Natural killer cell (primary cell): ENCODE measurements around the gene GFRA1. TPM values are rescaled to one million over a fixed set of nuclear protein-coding genes. Genes with fewer than 3 reads are reported as not detected.

ENCODE experiments used
- ATAC-seq, 3 donors: fragments of 150-1000 bp in 2 of 3; fragments of 200-7000 bp in 1 of 3; cut with Tn5 transposase; 1 replicate in 1 of 3; 2 replicates in 2 of 3; pipeline ENCODE4 v1.10.0; 2021; ENCODE audit warnings: mild to moderate bottlenecking in 2 of 3, moderate library complexity in 2 of 3
- DNase-seq, 2 donors: peaks; one replicate each; pipeline versions ENCODE4 v3.0.0 to v3.0.0-alpha.2; 2013 to 2021; ENCODE audit warnings: mixed read lengths in 1 of 2
- H3K27ac ChIP-seq: one replicate; pipeline ENCODE4 v1.5.1; 2013; ENCODE audit warnings: mild to moderate bottlenecking, low read length
- H3K27me3 ChIP-seq: one replicate; pipeline ENCODE4 v1.6.1; 2013; ENCODE audit warnings: low read length; ENCODE audit not compliant: control insufficient read depth, insufficient read depth
- H3K36me3 ChIP-seq: one replicate; pipeline ENCODE4 v1.6.1; 2013; ENCODE audit warnings: low read length; ENCODE audit not compliant: control insufficient read depth, insufficient read depth
- H3K4me1 ChIP-seq: one replicate; pipeline ENCODE4 v1.6.1; 2013; ENCODE audit warnings: low read length; ENCODE audit not compliant: control insufficient read depth, insufficient read depth
- H3K4me3 ChIP-seq: one replicate; pipeline ENCODE4 v1.5.1; 2013; ENCODE audit warnings: low read length
- H3K9me3 ChIP-seq: one replicate; pipeline ENCODE4 v1.6.1; 2013; ENCODE audit warnings: low read length; ENCODE audit not compliant: control insufficient read depth, insufficient read depth
- H3K27ac Mint-ChIP-seq, 2 donors: one replicate each; pipeline ENCODE4 v1.8.0; 2022; ENCODE audit warnings: mild to moderate bottlenecking in 2 of 2, mixed read lengths in 2 of 2, moderate library complexity in 1 of 2
- H3K27me3 Mint-ChIP-seq, 2 donors: one replicate each; pipeline ENCODE4 v1.8.0; 2022; ENCODE audit warnings: low read depth in 2 of 2, mixed read lengths in 2 of 2
- H3K36me3 Mint-ChIP-seq: one replicate; pipeline ENCODE4 v1.8.0; 2022; ENCODE audit warnings: mixed read lengths
- H3K4me1 Mint-ChIP-seq, 2 donors: one replicate each; pipeline ENCODE4 v1.8.0; 2022; ENCODE audit warnings: mixed read lengths in 2 of 2
- H3K4me3 Mint-ChIP-seq: one replicate; pipeline ENCODE4 v1.8.0; 2022; ENCODE audit warnings: mild to moderate bottlenecking, moderate library complexity, mixed read lengths
- H3K9me3 Mint-ChIP-seq, 2 donors: one replicate each; pipeline ENCODE4 v1.8.0; 2022; ENCODE audit warnings: mixed read lengths in 2 of 2
- WGBS: methylation state at CpG from one replicate; pipeline ENCODE4 v1.1.7; 2013; ENCODE audit warnings: missing lambda C conversion rate; ENCODE audit not compliant: insufficient coverage; 5-methylcytosine and 5-hydroxymethylcytosine counted together
- intact Hi-C: fragments of 100-400 bp; cut with micrococcal nuclease; formaldehyde crosslinking; loops from one replicate; pipeline ENCODE4 v1.14.2; 2022
- total RNA-seq, 4 donors: library from RNA; stranded (reverse); fragments of 120-200 nt in 1 of 4; gene quantifications; one replicate each; pipeline versions ENCODE4 v1.2.3 to v1.2.4, GENCODE V29; 2013 to 2022
- TF ChIP-seq, protein P1 (sequence below): fragments of 200-600 bp; IDR thresholded peaks from one replicate; pipeline ENCODE4 v1.8.0; 2022; ENCODE audit warnings: antibody characterized with exemption

Gene GFRA1
- total RNA-seq, 3 donors from 2014 or later (not counting 1 experiment from before 2014, with no cell fraction given) = not detected

DNA sequence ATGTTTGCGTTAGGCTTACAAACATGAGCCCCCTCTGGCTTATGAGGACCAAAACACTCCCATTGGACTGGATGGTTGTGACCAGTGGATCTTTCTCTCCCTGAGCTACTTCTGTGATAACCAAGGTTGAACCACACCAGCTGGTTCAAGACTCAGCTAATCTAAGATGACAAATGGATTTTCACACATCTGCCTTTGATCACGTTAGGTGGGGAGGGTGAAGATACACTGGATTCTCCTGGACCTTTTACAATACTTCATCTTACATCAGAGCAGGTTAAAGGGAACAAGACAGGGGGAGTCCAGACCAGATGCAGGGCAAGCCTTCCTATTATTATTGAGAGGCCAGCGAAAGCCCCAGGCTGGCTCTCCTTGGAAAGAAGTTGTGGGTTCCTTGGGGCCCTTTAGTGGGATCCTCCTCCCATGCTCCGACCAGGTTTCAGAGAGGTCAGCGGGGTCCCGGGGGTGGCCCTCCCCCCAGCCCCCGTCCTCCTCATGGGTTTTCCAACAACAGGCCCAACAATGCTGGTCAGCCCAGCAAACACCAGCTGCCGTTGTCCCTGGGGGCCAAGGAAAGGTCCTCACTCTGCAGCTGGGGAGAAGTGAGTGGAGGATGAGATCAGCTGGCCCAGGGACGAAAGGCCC is 2.8 kb downstream of the GFRA1 start:
- 48% methylated on average over 8 of the region's 9 CpGs for WGBS
- peaks cover 14% of the 10 kb centered on the region for H3K27me3 ChIP-seq
- H3K36me3 ChIP-seq = no peaks in the 10 kb centered on the region

DNA sequence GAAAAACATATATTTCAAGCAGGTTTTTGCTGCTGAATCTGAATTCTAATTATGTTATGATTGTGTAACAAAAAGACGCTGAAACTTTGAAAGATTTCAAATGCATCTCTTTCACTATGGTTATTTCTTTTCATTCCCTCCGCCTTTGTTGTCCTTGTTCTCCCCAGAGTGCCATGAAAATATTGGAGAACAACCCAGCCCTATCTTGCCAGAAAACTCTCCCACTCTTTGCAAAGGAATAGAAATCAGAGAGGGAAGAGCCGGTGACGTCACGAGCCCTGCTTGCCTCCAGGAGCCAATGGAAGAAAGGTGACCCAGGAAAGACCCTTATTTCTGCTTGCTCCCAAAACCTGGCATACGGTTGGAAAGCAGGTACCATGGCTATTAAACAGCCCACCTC is 3.4 kb downstream of the GFRA1 start:
- no peaks in the 10 kb centered on the region for H3K36me3 ChIP-seq
- Mint-ChIP-seq H3K4me3 (no peak overlapping the region), H3K27ac (no peak overlapping the region), H3K27me3 (peaks cover 35% of the 10 kb centered on the region in 2 donors), H3K4me1 (peaks cover 0 to 13% of the 10 kb centered on the region in 2 donors), H3K9me3 (no peaks in the 10 kb centered on the region), H3K36me3 (no peaks in the 10 kb centered on the region)
- DNase-seq (no peak), ATAC-seq (no peak)
- no peak overlapping the region for H3K4me3 ChIP-seq
- peaks cover 12% of the 10 kb centered on the region for H3K27me3 ChIP-seq
- peaks cover 4% of the 10 kb centered on the region for H3K9me3 ChIP-seq
- intact Hi-C loops = no loop called here
- TF ChIP-seq, protein P1, sequence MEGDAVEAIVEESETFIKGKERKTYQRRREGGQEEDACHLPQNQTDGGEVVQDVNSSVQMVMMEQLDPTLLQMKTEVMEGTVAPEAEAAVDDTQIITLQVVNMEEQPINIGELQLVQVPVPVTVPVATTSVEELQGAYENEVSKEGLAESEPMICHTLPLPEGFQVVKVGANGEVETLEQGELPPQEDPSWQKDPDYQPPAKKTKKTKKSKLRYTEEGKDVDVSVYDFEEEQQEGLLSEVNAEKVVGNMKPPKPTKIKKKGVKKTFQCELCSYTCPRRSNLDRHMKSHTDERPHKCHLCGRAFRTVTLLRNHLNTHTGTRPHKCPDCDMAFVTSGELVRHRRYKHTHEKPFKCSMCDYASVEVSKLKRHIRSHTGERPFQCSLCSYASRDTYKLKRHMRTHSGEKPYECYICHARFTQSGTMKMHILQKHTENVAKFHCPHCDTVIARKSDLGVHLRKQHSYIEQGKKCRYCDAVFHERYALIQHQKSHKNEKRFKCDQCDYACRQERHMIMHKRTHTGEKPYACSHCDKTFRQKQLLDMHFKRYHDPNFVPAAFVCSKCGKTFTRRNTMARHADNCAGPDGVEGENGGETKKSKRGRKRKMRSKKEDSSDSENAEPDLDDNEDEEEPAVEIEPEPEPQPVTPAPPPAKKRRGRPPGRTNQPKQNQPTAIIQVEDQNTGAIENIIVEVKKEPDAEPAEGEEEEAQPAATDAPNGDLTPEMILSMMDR = no peak
- peaks cover 17% of the 10 kb centered on the region for H3K4me1 ChIP-seq
- no peak overlapping the region for H3K27ac ChIP-seq
- WGBS = 78% methylated on average over 5 of the region's 6 CpGs

More for the DNA sequence above, 2.8 kb downstream of the GFRA1 start:
- Mint-ChIP-seq H3K36me3 (no peaks in the 10 kb centered on the region), H3K9me3 (no peaks in the 10 kb centered on the region), H3K4me1 (peaks cover 0 to 13% of the 10 kb centered on the region in 2 donors), H3K27me3 (peaks cover 38 to 42% of the 10 kb centered on the region in 2 donors), H3K4me3 (no peak overlapping the region), H3K27ac (no peak overlapping the region)
- intact Hi-C loops = no loop called here
- Histone ChIP-seq H3K4me3 (no peak overlapping the region), H3K27ac (no peak overlapping the region), H3K9me3 (peaks cover 4% of the 10 kb centered on the region), H3K4me1 (peaks cover 17% of the 10 kb centered on the region)
- ATAC-seq (no peak), DNase-seq (no peak)
- TF ChIP-seq, protein P1 = no peak

DNA sequence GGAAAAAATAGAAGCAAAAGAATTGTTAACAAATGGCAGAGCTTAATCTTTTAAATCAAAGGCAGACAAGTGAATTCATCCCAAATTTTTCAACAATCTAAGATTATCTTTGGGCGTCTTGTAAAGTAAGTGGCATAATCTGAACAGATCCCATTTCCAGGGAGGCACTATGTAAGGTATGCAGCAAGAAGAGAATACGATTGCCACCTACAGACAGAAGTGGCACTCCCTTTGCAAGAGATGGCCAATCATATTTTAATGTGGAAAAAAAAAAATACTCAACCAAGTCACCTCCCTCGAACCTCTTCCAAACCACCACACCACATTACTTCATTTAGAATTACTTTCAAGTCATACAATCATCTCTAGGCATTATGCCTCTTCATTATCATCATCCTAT is 4.0 kb downstream of the GFRA1 start:
- peaks cover 29% of the 10 kb centered on the region in 2 donors for H3K27me3 Mint-ChIP-seq
- H3K27ac Mint-ChIP-seq = no peak overlapping the region
- peaks cover 17% of the 10 kb centered on the region for H3K4me1 ChIP-seq
- DNase-seq = no peak
- intact Hi-C loops = no loop called here
- no peak overlapping the region for H3K4me3 ChIP-seq
- H3K36me3 Mint-ChIP-seq = no peaks in the 10 kb centered on the region
- WGBS = 42% methylated on average over 3 of the region's 3 CpGs
- H3K27ac ChIP-seq = no peak overlapping the region
- H3K9me3 ChIP-seq = peaks cover 4% of the 10 kb centered on the region
- peaks cover 0 to 6% of the 10 kb centered on the region in 2 donors for H3K4me1 Mint-ChIP-seq
- peaks cover 12% of the 10 kb centered on the region for H3K27me3 ChIP-seq
- H3K4me3 Mint-ChIP-seq = no peak overlapping the region
- TF ChIP-seq, protein P1 = no peak
- ATAC-seq = no peak
- H3K9me3 Mint-ChIP-seq = no peaks in the 10 kb centered on the region
- no peaks in the 10 kb centered on the region for H3K36me3 ChIP-seq

DNA sequence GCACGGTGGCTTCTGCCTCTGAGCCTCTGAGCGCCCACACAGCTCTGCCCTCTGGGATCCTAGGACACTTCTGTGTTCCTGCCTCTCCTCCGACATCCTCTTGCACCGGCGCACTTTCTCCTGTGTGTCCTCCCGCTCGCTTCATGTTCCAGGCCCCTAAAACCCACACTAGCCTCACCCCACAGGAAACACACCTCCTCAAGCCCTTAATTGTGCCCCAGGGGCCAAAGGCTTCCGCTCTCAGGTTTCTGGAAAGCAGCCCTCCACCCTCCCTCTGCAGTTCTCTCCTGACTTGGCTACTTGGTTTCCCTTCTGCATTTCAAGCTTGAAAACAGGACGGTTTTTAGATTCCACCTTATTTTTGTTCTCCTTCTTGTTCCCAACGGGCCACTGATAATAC is 7.3 kb downstream of the GFRA1 start:
- Mint-ChIP-seq H3K9me3 (peaks cover 0 to 3% of the 10 kb centered on the region in 2 donors), H3K4me3 (no peak overlapping the region), H3K4me1 (no peaks in the 10 kb centered on the region), H3K36me3 (no peaks in the 10 kb centered on the region), H3K27ac (no peak overlapping the region), H3K27me3 (peaks cover 18 to 21% of the 10 kb centered on the region in 2 donors)
- no peak overlapping the region for H3K4me3 ChIP-seq
- 34% methylated on average over 10 of the region's 10 CpGs for WGBS
- TF ChIP-seq, protein P1 = no peak
- ATAC-seq (no peak), DNase-seq (no peak)
- intact Hi-C loops = no loop called here
- H3K4me1 ChIP-seq = no peaks in the 10 kb centered on the region
- peaks cover 3% of the 10 kb centered on the region for H3K9me3 ChIP-seq
- no peaks in the 10 kb centered on the region for H3K36me3 ChIP-seq
- H3K27me3 ChIP-seq = peaks cover 3% of the 10 kb centered on the region
- no peak overlapping the region for H3K27ac ChIP-seq
